Psoas muscle (tissue), 8 donors: ENCODE measurements around the gene CDSN. TPM values are rescaled to one million over a fixed set of nuclear protein-coding genes. Genes with fewer than 3 reads are reported as not detected.

Experiments
- ATAC-seq, 4 donors: fragments of 200-7000 bp; cut with Tn5 transposase; one replicate each; pipeline ENCODE4 v1.9.1; 2020; ENCODE audit warnings: moderate library complexity in 3 of 4, mild to moderate bottlenecking in 2 of 4
- DNase-seq, 2 donors: peaks; one replicate each; pipeline ENCODE4 v3.0.0-alpha.2; 2020
- H3K27ac ChIP-seq: fragments of 200-600 bp; one replicate; pipeline ENCODE4 v1.8.0; 2022
- H3K27me3 ChIP-seq, 3 donors: fragments of 200-600 bp in 1 of 3; one replicate each; pipeline versions ENCODE4 v1.6.1 to v1.8.0; 2013 to 2022; ENCODE audit warnings: low read length in 2 of 3, mild to moderate bottlenecking in 2 of 3, moderate library complexity in 1 of 3; ENCODE audit not compliant: insufficient read depth in 3 of 3
- H3K36me3 ChIP-seq, 2 donors: fragments of 200-600 bp in 1 of 2; one replicate each; pipeline versions ENCODE4 v1.6.1 to v1.8.0; 2013 to 2022; ENCODE audit warnings: low read depth in 1 of 2, mild to moderate bottlenecking in 1 of 2, moderate library complexity in 1 of 2; ENCODE audit not compliant: insufficient read depth in 1 of 2
- H3K4me1 ChIP-seq: fragments of 200-600 bp; one replicate; pipeline ENCODE4 v1.8.0; 2022
- H3K4me3 ChIP-seq: fragments of 200-600 bp; one replicate; pipeline ENCODE4 v1.8.0; 2022; ENCODE audit warnings: mild to moderate bottlenecking
- H3K9me3 ChIP-seq: fragments of 200-600 bp; one replicate; pipeline ENCODE4 v1.8.0; 2022
- WGBS, 3 donors: extraction: QIAGEN DNeasy Blood & Tissue Kit; methylation state at CpG; one replicate each; pipeline versions ENCODE4 v1.1.6 to v1.1.7; 2013; 5-methylcytosine and 5-hydroxymethylcytosine counted together
- intact Hi-C, 2 donors: fragments of 100-400 bp; cut with DNase I; formaldehyde crosslinking; loops; one replicate each; pipeline versions ENCODE4 v1.11.0 to v1.14.2; 2022
- polyA plus RNA-seq, 3 donors: library from polyadenylated mRNA; stranded (reverse); fragments of 200-250 nt; gene quantifications; one replicate each; pipeline ENCODE4 v1.2.3, GENCODE V29; 2013
- total RNA-seq, 4 donors: library from RNA; stranded (reverse); fragmentation: NEBNext Ultra II Directional in 2 of 4; extraction: Animal tissue kit (Norgen Biotek cat#: 25700) in 2 of 4; gene quantifications; one replicate each; pipeline versions ENCODE4 v1.2.1 to v1.2.4, GENCODE V29; 2021 to 2023
- TF ChIP-seq, protein P1 (sequence below): fragments of 200-600 bp; IDR thresholded peaks from one replicate; pipeline ENCODE4 v1.8.0; 2022; ENCODE audit warnings: antibody characterized with exemption
- donor health status: healthy with polysubstance abuse.
- donor health status: DM: no; HTN: no; CAD: no; lungs with moderate emphysema.
- donor health status: Bipolar disorder and iron deficiency.
- donor health status: healthy.
- donor health status: DM: yes; HTN: yes; CAD: no.
- donor health status: DM: no; HTN: no; CAD: no.
- donor health status: DM: no; HTN: no; CAD: no.
- donor health status: DM: yes; HTN: yes; CAD: no.

CDSN gene
- total and polyA plus RNA-seq, 7 donors: not detected

DNA sequence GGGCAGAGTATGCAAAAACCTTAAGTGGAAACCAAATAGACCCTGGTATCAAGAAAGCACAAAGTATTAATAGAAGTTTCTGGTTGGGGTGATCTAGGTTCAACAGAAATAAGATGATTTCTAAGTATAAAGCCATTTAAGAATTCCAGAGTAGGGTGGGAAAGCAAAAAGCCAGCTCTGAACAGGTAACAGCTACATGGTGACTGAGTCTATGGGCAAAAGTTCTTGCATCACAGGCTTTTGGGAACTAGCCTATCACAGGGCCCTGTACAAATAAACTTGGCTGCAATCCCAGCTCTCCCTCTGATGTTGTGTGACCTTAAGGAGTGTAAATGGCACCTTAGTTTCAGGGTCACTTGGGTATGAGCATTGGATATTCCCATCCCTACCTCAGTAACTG is 43.7 kb upstream of the CDSN start:
- no peaks in the 10 kb centered on the region for H3K9me3 ChIP-seq
- H3K4me1 ChIP-seq: peaks cover 6% of the 10 kb centered on the region
- H3K27ac ChIP-seq: no peak overlapping the region
- ATAC-seq (no peak), DNase-seq (no peak)
- H3K27me3 ChIP-seq: no peaks in the 10 kb centered on the region
- TF ChIP-seq, protein P1, sequence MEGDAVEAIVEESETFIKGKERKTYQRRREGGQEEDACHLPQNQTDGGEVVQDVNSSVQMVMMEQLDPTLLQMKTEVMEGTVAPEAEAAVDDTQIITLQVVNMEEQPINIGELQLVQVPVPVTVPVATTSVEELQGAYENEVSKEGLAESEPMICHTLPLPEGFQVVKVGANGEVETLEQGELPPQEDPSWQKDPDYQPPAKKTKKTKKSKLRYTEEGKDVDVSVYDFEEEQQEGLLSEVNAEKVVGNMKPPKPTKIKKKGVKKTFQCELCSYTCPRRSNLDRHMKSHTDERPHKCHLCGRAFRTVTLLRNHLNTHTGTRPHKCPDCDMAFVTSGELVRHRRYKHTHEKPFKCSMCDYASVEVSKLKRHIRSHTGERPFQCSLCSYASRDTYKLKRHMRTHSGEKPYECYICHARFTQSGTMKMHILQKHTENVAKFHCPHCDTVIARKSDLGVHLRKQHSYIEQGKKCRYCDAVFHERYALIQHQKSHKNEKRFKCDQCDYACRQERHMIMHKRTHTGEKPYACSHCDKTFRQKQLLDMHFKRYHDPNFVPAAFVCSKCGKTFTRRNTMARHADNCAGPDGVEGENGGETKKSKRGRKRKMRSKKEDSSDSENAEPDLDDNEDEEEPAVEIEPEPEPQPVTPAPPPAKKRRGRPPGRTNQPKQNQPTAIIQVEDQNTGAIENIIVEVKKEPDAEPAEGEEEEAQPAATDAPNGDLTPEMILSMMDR: no peak
- intact Hi-C loops: no loop called here
- H3K4me3 ChIP-seq: no peak overlapping the region
- H3K36me3 ChIP-seq: peaks cover 0 to 4% of the 10 kb centered on the region in 2 donors

DNA sequence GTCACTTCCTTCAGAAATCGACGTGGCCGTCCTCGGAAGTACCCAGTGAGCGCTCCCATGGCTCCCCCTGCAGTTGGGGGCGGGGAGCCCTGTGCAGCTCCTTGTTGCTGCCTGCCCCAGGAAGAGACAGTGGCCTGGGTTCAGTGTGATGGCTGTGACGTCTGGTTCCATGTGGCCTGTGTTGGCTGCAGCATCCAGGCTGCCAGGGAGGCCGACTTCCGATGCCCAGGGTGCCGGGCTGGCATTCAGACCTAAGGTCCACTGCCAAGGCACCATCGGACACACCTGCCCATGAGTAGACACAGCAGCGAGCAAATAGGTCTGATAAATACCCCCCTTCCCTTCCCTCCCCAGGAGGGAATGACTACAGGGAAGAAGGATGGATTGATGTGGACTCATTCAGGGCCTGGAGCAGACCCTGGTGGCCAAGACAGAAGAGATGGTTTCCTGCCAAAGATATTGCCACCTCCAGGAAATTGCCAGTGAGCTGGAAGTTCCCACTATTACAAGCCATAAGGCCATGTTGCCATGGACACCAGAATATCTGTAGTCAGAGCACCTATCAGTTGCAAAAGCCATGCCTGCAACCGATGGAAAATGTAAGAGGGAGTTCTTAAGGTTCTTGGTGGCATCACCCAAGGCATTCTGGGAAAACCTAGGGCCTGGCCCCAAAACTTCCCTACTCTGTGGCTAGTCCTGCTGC is 42.4 kb upstream of the CDSN start:
- Histone ChIP-seq H3K4me3 (no peak overlapping the region), H3K9me3 (no peaks in the 10 kb centered on the region), H3K36me3 (peaks cover 0 to 4% of the 10 kb centered on the region in 2 donors), H3K27ac (no peak overlapping the region), H3K27me3 (no peaks in the 10 kb centered on the region), H3K4me1 (peaks cover 6% of the 10 kb centered on the region)
- no peak for DNase-seq
- ATAC-seq: no peak
- intact Hi-C loops: no loop called here
- TF ChIP-seq, protein P1: no peak
- 79 to 90% (median 83%) methylated on average over 13 of the region's 13 CpGs for WGBS, 3 donors

DNA sequence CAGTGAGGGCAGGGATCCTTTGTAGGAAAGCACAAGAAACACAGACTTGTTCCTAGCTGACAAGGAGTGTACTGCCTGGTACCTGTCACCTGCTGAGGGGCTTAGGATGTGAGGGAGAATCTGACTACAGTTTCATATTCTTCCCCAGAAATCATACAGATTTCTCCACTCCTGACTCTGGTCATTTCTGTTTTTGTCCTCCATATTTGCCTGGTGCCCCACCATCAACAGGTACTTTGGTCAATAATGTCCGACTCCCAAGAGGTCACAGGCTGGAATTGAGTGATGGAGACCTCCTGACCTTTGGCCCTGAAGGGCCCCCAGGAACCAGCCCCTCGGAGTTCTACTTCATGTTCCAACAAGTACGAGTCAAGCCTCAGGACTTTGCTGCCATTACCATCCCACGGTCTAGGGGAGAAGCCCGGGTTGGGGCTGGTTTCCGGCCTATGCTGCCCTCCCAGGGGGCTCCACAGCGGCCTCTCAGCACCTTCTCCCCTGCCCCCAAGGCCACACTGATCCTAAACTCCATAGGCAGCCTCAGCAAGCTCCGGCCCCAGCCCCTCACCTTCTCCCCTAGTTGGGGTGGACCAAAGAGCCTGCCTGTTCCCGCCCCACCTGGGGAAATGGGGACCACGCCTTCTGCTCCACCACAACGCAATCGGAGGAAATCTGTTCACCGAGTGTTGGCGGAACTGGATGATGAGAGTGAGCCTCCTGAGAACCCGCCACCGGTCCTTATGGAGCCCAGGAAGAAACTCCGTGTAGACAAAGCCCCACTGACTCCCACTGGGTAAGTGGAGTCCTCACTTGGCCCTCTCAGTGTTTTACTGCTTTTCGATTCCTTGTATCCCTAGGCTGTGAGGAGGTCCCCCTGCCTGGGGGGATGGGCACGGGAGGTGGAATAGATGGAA is 41.2 kb upstream of the CDSN start:
- no peak overlapping the region for H3K27ac ChIP-seq
- intact Hi-C loops: no loop called here
- peaks cover 0 to 5% of the 10 kb centered on the region in 2 donors for H3K36me3 ChIP-seq
- no peak for ATAC-seq
- no peak overlapping the region for H3K4me3 ChIP-seq
- TF ChIP-seq, protein P1: no peak
- H3K9me3 ChIP-seq: no peaks in the 10 kb centered on the region
- peaks cover 6% of the 10 kb centered on the region for H3K4me1 ChIP-seq
- 87 to 90% (median 89%) methylated on average over 19 of the region's 19 CpGs for WGBS, 3 donors
- DNase-seq: no peak
- H3K27me3 ChIP-seq: no peaks in the 10 kb centered on the region

DNA sequence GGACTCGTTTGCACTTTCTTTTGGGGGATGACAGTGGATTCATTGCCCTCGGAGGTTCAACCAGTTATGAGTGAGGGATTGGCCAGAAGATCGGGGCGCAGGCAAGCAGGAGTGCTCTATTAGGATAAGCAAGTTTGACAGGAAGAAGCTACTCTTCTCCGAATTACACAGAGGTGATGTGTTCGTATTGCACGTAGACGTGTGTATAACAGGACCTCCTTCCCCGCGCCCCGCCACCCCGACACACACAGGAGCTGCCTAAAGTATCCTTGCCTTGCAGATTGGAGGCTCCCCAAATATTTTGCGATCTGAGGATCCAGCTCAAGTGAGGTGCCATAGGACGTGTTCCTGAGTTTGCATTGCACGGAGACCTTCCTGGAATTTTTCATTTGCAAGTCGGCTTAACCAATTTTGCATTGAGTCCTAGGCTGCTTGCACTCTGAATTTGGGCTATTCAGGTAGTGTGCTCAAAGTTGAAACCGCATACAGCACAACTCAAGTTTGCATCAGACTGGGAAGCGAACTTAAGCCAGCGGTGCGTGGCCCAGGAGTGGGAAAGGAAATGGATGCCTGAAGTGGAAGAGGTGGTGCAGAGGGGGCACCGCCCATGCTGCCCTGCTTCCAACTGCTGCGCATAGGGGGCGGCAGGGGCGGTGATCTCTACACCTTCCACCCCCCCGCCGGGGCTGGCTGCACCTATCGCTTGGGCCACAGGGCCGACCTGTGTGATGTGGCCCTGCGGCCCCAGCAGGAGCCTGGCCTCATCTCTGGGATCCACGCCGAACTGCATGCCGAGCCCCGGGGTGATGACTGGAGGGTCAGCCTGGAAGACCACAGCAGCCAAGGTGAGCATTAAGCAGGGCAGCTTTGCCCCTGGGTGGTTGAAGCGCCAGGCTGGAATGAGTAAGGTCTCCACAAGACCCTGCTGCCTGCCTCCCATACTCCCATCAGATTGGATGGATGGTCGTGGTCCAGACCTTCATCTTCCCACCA is 38.9 kb upstream of the CDSN start:
- no peak for DNase-seq
- TF ChIP-seq, protein P1: no peak
- Histone ChIP-seq H3K36me3 (peaks cover 0 to 27% of the 10 kb centered on the region in 2 donors), H3K4me3 (peak overlapping the region; percentile 81), H3K27ac (no peak overlapping the region), H3K4me1 (peaks cover 6% of the 10 kb centered on the region), H3K9me3 (no peaks in the 10 kb centered on the region), H3K27me3 (no peaks in the 10 kb centered on the region)
- 21 to 23% (median 22%) methylated on average over 33 to 35 of the region's 35 CpGs for WGBS, 3 donors
- ATAC-seq: no peak
- intact Hi-C loops: no loop called here
